Large intestine (tissue), 3 donors: ENCODE results near the gene NDUFB10. TPM values are rescaled to one million over a fixed set of nuclear protein-coding genes. Genes with fewer than 3 reads are reported as not detected.
A peak's percentile ranks its signal among the peaks of the same experiment; 100 is the strongest.
"Not testable (repeated sequence)": the region's sequence is repeated elsewhere in the genome, so short reads cannot be mapped to it uniquely, and the experiment has no call there.

ENCODE experiments used
- DNase-seq, 2 donors: peaks; one replicate each; pipeline versions ENCODE4 v3.0.0 to v3.0.0-alpha.2; 2013
- H3K27ac ChIP-seq: one replicate; pipeline ENCODE4 v1.5.1; 2013; ENCODE audit warnings: low read length
- H3K27me3 ChIP-seq: 2 replicates; pipeline ENCODE4 v1.6.1; 2013; ENCODE audit warnings: low read length; ENCODE audit not compliant: control insufficient read depth, insufficient read depth
- H3K36me3 ChIP-seq: 2 replicates; pipeline ENCODE4 v1.6.1; 2013; ENCODE audit warnings: low read length; ENCODE audit not compliant: control insufficient read depth, insufficient read depth
- H3K4me1 ChIP-seq: one replicate; pipeline ENCODE4 v1.6.1; 2013; ENCODE audit warnings: low read length; ENCODE audit not compliant: control insufficient read depth, insufficient read depth
- H3K4me3 ChIP-seq: one replicate; pipeline ENCODE4 v1.5.1; 2013; ENCODE audit warnings: low read length
- H3K9me3 ChIP-seq: one replicate; pipeline ENCODE4 v1.6.1; 2013; ENCODE audit warnings: mild to moderate bottlenecking, low read depth, low read length, moderate library complexity; ENCODE audit not compliant: control insufficient read depth
- WGBS: methylation state at CpG from one replicate; pipeline ENCODE4 v1.1.5; 2013; ENCODE audit warnings: low lambda C conversion rate; ENCODE audit not compliant: insufficient coverage; 5-methylcytosine and 5-hydroxymethylcytosine counted together
- polyA plus RNA-seq: library from polyadenylated mRNA; unstranded; fragments of 120-200 nt; gene quantifications from one replicate; pipeline ENCODE4 v1.2.1, GENCODE V29; 2013

The NDUFB10 gene
- polyA plus RNA-seq, 1 donor: 128 TPM

GRCh38 chr16:1938316-1938715 is 21.0 kb upstream of the NDUFB10 start:
- WGBS: no CpG with 5 or more reads among the region's 10 CpGs
- Histone ChIP-seq H3K9me3 (peaks cover 2% of the 10 kb centered on the region), H3K27ac (peak overlapping the region; percentile 96)

GRCh38 chr16:1938910-1939309 is 20.4 kb upstream of the NDUFB10 start:
- peaks cover 19% of the 10 kb centered on the region for H3K36me3 ChIP-seq
- H3K27me3 ChIP-seq: no peaks in the 10 kb centered on the region
- peaks cover 2% of the 10 kb centered on the region for H3K9me3 ChIP-seq
- peaks cover 41% of the 10 kb centered on the region for H3K4me1 ChIP-seq
- peak overlapping the region; percentile 96 for H3K27ac ChIP-seq
- H3K4me3 ChIP-seq: no peak overlapping the region
- DNase-seq: no peak
- 100% methylated on average over 2 of the region's 17 CpGs for WGBS

More at GRCh38 chr16:1938316-1938715, 21.0 kb upstream of the NDUFB10 start:
- DNase-seq: peak; percentile 44 to 49
- Histone ChIP-seq H3K4me3 (no peak overlapping the region), H3K4me1 (peaks cover 41% of the 10 kb centered on the region), H3K27me3 (no peaks in the 10 kb centered on the region), H3K36me3 (peaks cover 19% of the 10 kb centered on the region)

GRCh38 chr16:1939833-1940232 is 19.5 kb upstream of the NDUFB10 start:
- H3K9me3 ChIP-seq, H3K4me3 ChIP-seq, H3K27me3 ChIP-seq: not testable (repeated sequence)
- WGBS: no CpG with 5 or more reads among the region's 8 CpGs
- H3K27ac ChIP-seq: peak overlapping the region; percentile 96
- DNase-seq: peak in 1 of 2 donors; percentile 65
- peaks cover 41% of the 10 kb centered on the region for H3K4me1 ChIP-seq
- peaks cover 19% of the 10 kb centered on the region for H3K36me3 ChIP-seq

- peaks cover 41% of the 10 kb centered on the region for H3K4me1 ChIP-seq
- no CpG with 5 or more reads among the region's 23 CpGs for WGBS
- peaks cover 2% of the 10 kb centered on the region for H3K9me3 ChIP-seq
- H3K27ac ChIP-seq: peak overlapping the region; percentile 96
- H3K27me3 ChIP-seq: no peaks in the 10 kb centered on the region
- H3K4me3 ChIP-seq: peak overlapping the region; percentile 96
- DNase-seq: peak; percentile 77 to 88
- H3K36me3 ChIP-seq: peaks cover 19% of the 10 kb centered on the region
These were observed 18.8 kb upstream of the NDUFB10 start for GRCh38 chr16:1940273-1941161.

GRCh38 chr16:1941162-1942046 is 17.9 kb upstream of the NDUFB10 start:
- peaks cover 2% of the 10 kb centered on the region for H3K9me3 ChIP-seq
- no peaks in the 10 kb centered on the region for H3K27me3 ChIP-seq
- DNase-seq: no peak
- H3K27ac ChIP-seq: peak overlapping the region; percentile 96
- H3K4me1 ChIP-seq: peaks cover 41% of the 10 kb centered on the region
- no CpG with 5 or more reads among the region's 30 CpGs for WGBS
- peak overlapping the region; percentile 96 for H3K4me3 ChIP-seq
- peaks cover 19% of the 10 kb centered on the region for H3K36me3 ChIP-seq

GRCh38 chr16:1942047-1942809 is 17.1 kb upstream of the NDUFB10 start:
- Histone ChIP-seq H3K36me3 (peaks cover 17% of the 10 kb centered on the region), H3K4me3 (peak overlapping the region; percentile 96), H3K27ac (peak overlapping the region; percentile 96), H3K27me3 (no peaks in the 10 kb centered on the region), H3K4me1 (peaks cover 41% of the 10 kb centered on the region), H3K9me3 (peaks cover 2% of the 10 kb centered on the region)
- peak in 1 of 2 donors; percentile 41 for DNase-seq
- no CpG with 5 or more reads among the region's 17 CpGs for WGBS

GRCh38 chr16:1942810-1943726 is 16.3 kb upstream of the NDUFB10 start, which contains the start of gene MSRB1:
TSS of gene MSRB1 (minus strand) at chr16:1943199. CDS start at chr16:1943156, 43 bp downstream.
- Histone ChIP-seq H3K36me3 (peaks cover 17% of the 10 kb centered on the region), H3K4me3 (peak within 1 kb of the TSS; percentile 96), H3K27me3 (no peaks in the 10 kb centered on the region), H3K27ac (peak within 1 kb of the TSS; percentile 96), H3K4me1 (peaks cover 41% of the 10 kb centered on the region), H3K9me3 (peaks cover 2% of the 10 kb centered on the region)
- DNase-seq: peak; percentile 99
- 20% methylated on average over 1 of the region's 77 CpGs for WGBS

GRCh38 chr16:1944612-1945199 is 14.6 kb upstream of the NDUFB10 start:
- WGBS: no CpG with 5 or more reads among the region's 21 CpGs
- H3K9me3 ChIP-seq: peaks cover 2% of the 10 kb centered on the region
- H3K4me1 ChIP-seq: peaks cover 28% of the 10 kb centered on the region
- no peak for DNase-seq
- no peaks in the 10 kb centered on the region for H3K27me3 ChIP-seq
- H3K4me3 ChIP-seq: no peak overlapping the region
- H3K27ac ChIP-seq: no peak overlapping the region
- peaks cover 4% of the 10 kb centered on the region for H3K36me3 ChIP-seq
